COLO829 (cell line): Measurements from ENCODE around the gene LILRA2.
"Not testable (repeated sequence)": the region's sequence is repeated elsewhere in the genome, so short reads cannot be mapped to it uniquely, and the experiment has no call there.

ENCODE experiments used
- DNase-seq: peaks from one replicate; pipeline ENCODE4 v3.0.0; 2012; ENCODE audit warnings: low spot score

The LILRA2 gene

DNA sequence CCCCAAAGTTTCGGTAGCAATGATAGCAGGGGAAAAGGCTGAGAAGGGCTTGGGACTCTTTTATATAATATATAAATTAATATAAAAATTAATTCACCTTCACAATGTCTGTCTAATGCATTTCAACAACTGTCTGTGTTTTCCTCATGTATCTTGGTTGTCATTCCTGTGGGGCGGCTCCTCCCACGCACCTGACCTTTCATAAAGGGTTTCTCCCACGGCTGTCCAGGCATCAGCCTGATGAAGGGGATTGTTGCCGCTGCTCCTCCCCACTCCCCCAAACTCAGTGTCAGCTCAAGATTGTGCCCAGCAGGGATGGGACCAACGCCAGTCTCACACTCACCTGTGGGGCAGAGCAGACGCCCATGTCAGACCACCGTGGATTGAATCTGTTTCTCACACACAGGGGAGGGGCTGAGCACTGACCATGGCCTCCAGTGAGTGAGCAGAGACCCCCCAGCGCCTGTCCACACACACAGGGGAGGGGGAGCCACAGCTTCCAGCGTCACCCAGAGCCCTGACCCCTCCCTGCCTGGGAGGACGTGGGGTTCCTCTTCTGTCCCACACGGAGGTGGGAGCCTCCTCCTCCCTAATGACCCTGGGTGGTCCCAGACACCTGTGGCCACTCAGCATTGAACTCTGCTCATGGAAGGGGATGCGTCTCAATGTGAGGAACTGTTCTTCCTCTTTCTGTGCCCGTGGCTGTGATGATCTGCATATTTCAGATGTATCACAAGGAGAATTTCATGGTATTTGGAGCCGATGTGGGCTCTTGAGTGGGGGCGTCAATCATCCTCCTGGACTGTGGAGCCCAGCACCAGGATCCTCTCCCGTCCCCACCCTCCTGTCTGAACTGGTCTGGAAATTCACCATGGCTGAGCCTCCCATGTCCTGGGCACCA, 1.6 kb upstream of the LILRA2 start:
- DNase-seq, result not testable (repeated sequence)

DNA sequence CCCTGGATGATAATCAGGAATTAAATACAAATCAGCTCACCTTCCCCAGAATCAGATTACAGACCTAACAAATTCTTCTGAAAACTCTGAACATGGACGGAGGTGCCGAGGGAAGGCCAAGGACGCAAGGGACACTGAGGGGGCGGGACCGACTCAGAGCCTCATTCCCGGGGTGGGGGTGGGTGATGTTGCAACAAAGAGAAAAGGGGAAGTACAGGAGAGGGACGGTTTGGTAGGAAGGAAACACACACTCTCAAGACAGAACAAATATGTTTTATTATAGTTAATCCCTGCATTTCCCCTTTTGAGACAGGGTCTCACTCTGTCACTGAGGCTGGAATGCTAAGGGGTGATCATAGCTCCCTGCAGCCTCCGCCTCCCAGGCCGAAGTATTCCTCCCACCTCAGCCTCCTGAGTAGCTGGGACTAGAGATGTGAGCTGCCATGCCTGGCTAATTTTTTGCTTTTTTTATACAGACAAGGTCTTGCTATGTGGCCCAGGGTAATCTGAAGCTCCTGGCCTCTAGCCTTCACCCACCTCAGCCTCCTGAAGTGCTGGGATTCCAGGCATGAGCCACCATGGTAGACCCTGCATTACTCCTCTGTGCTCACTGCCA, 786 bp upstream of the LILRA2 start:
- DNase-seq, result no peak

DNA sequence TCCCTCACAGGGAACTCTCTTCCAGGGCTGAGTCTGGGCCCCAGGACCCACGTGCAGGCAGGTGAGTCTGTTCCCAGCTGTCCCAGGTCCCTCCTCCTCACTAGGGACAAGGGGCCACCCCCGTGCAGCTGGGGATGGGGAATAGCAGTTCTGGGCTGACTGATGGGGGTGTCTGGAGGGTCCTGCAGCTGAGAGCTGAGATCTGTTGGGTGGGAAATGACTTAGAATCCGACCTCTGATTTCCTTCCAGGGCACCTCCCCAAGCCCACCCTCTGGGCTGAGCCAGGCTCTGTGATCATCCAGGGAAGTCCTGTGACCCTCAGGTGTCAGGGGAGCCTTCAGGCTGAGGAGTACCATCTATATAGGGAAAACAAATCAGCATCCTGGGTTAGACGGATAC, 461 bp downstream of the LILRA2 start:
- no peak for DNase-seq

DNA sequence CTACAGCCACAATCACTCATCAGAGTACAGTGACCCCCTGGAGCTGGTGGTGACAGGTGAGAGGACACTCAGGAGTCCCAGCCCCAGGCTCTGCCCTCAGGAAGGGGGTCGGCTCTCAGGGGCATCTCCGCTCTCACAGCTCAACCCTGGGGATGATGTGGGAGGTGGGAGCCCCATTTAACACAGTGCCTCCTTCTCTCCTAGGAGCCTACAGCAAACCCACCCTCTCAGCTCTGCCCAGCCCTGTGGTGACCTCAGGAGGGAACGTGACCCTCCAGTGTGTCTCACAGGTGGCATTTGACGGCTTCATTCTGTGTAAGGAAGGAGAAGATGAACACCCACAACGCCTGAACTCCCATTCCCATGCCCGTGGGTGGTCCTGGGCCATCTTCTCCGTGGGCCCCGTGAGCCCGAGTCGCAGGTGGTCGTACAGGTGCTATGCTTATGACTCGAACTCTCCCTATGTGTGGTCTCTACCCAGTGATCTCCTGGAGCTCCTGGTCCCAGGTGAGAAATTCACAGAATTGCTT, 1.0 kb downstream of the LILRA2 start:
- no peak for DNase-seq

DNA sequence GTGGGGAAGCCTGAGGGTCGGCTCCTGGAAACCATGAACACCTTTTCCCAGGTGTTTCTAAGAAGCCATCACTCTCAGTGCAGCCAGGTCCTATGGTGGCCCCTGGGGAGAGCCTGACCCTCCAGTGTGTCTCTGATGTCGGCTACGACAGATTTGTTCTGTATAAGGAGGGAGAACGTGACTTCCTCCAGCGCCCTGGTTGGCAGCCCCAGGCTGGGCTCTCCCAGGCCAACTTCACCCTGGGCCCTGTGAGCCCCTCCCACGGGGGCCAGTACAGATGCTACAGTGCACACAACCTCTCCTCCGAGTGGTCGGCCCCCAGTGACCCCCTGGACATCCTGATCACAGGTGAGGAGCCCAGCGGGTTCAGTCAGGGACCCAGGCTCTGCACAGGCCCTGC, 1.6 kb downstream of the LILRA2 start:
- DNase-seq, result not testable (repeated sequence)

DNA sequence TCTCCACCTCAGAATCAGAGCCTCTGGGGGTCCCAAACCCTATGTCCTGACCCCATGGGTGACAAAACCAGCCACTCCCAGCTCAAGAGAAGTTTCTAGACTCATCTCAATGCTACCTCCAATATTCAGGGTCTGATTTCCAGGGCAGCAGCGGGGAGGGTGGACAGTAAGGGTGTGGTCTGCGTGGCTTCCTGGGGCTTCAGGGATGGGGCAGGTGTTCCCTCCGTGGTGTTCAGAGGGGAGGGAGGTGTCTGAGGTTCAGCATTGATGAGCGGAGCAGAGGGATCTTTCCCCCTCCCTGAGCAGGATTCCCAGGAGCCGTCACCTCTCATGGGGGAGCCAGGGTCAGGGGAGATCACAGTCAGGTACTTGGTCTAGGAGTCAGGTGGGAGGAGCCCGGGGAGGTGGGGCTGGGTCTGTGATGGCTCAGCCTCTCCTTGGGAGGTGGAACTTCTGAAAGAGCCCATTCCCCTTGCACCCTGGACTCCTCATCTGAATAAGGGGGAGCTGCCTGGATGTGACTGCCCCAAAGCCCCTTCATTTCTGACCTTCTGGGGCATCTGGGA, 2.9 kb downstream of the LILRA2 start:
- no peak for DNase-seq

DNA sequence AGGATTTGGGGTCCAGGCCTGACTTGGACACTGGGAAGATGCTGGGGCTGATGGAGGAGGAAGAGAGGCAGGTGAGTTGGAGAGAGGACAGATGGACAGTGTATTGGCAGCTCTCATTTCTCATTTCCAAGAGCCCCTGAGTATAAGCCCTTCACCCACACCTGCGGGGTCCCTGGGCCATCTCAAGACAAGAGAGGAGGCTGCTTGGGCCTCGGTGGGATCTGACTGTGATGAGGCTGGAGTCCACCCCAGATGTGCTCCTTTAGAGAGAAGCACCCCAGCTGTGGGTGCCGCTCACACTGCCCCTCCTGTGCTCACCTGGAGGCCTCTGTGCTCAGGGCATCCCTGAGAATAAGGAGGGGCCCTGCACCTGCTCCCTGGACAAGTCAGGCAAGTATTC, 3.7 kb downstream of the LILRA2 start:
- DNase-seq, result no peak

DNA sequence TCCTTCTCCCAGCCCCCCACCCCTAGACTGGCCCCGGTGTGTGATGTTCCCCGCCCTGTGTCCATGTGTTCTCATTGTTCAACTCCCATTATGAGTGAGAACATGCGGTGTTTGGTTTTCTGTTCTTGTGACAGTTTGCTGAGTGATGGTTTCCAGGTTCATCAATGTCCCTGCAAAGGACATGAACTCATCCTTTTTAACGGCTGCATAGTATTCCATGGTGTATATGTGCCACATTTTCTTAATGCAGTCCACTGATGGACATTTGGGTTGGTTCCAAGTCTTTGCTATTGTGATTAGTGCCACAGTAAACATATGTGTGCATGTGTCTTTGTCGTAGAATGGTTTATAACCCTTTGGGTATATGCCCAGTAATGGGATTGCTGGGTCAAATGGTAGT, 4.7 kb downstream of the LILRA2 start:
- not testable (repeated sequence) for DNase-seq

DNA sequence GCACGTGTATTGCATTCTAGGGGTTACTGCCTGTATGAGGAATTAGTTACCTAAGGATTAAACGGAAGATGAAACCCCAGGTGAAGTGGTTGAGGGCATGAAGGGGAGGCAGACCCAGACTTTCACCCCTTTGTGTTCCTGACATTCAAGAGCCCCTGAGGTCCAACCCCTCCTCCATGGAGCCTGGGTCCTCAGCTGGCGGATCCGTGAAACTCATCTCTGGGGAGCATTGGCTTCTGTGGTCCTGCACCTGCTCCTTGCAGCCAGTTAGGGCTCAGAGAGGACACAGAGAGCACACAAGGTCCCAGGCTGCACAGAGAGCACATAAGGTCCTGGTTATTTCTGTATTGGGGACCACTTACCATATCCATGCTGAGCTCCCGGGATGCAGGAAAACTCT, 12.8 kb downstream of the LILRA2 start:
- no peak for DNase-seq

DNA sequence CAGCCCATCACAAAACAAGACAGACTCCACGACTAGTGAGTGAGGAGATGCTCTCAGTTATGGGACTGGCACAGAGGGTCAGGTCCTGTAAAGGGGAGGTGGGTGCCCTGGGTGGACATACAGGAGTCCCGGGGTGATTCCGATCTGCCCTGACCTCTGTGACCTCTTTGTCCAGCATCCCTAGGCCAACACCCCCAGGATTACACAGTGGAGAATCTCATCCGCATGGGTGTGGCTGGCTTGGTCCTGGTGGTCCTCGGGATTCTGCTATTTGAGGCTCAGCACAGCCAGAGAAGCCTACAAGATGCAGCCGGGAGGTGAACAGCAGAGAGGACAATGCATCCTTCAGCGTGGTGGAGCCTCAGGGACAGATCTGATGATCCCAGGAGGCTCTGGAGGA, 13.4 kb downstream of the LILRA2 start:
- DNase-seq, result no peak

DNA sequence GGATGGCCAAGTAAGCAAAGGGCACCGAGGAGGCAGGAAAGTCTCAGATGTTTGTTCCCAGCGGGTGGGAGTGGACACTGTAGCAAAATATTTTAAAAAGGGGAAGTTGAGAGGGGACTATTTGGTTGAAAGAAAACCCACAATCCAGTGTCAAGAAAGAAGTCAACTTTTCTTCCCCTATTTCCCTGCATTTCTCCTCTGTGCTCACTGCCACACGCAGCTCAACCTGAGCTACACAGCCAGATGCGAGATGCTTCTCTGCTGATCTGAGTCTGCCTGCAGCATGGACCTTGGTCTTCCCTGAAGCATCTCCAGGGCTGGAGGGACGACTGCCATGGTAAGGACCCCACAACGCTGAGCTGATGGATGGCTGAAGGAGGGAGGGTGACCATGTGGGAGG, 19.9 kb downstream of the LILRA2 start, which contains the start of gene LILRA1:
TSS of gene LILRA1 (plus strand) at position 188 of the 400 bp plus-strand sequence. CDS start 613 bp downstream, outside the sequence.
- not testable (repeated sequence) for DNase-seq

DNA sequence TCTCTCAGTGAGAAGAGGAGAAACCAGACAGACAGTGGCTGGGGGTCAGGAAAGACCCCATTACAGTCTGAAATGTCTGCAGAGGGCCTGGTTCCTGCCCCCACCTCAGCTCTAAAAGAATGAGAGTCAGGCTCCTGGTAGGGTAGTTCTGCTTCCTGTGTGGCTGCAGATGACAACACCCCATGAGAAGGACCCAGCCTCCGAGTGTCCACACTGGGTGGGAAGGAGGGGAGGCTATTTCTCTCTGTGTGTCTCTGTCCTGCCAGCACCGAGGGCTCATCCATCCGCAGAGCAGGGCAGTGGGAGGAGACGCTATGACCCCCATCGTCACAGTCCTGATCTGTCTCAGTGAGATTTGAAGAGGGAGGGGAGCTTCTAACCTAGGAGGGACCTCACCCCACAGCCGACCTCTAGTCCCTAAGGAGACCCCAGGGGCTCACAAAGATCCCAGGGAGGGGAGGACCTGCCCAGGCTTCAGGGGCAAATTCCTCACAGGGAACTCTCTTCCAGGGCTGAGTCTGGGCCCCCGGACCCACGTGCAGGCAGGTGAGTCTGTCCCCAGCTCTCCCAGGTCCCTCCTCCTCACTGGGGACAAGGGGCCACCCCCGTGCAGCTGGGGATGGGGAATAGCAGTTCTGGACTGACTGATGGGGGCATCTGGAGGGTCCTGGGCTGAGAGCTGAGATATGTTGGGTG, 20.5 kb downstream of the LILRA2 start:
- DNase-seq, result not testable (repeated sequence)

DNA sequence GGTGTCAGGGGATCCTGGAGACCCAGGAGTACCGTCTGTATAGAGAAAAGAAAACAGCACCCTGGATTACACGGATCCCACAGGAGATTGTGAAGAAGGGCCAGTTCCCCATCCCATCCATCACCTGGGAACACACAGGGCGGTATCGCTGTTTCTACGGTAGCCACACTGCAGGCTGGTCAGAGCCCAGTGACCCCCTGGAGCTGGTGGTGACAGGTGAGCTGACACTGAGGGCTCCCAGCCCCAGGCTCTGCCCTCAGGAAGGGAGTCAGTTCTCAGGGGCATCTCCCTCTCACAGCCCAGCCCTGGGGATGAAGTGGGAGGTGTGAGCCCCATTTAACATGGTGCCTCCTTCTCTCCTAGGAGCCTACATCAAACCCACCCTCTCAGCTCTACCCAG, 21.1 kb downstream of the LILRA2 start:
- no peak for DNase-seq

DNA sequence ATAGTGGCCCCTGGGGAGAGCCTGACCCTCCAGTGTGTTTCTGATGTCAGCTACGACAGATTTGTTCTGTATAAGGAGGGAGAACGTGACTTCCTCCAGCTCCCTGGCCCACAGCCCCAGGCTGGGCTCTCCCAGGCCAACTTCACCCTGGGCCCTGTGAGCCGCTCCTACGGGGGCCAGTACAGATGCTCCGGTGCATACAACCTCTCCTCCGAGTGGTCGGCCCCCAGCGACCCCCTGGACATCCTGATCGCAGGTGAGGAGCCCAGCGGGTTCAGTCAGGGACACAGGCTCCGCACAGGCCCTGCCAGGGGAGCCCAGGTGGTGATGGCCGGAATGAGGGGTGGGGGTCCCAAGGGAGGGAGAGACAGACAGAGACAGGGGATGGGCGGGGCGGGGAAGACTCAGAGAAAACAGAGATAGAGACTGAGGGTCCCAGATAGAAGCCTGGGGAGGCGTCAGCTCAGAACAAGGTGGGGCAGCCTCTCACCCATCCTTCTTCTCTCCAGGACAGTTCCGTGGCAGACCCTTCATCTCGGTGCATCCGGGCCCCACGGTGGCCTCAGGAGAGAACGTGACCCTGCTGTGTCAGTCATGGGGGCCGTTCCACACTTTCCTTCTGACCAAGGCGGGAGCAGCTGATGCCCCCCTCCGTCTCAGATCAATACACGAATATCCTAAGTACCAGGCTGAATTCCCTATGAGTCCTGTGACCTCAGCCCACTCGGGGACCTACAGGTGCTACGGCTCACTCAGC, 22.3 kb downstream of the LILRA2 start:
- not testable (repeated sequence) for DNase-seq

DNA sequence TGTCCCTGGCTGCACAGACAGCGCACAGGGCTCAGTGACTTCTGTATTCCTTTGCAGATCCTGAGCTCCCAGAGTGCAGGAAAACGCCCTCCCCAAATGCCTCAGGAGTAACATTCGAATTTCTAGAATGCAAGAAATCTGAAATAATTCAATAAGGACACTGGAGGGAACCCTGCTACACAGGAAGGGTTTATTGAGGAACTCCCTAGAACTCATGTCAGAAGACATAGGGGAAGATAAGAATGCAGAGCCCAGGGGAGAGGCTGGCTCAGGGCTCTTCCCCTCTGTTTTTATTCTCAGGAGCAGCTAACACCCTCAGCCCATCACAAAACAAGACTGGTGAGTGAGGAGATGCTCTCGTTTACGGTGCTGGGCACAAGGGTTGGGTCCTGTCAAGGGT, 26.6 kb downstream of the LILRA2 start:
- DNase-seq, result no peak

DNA sequence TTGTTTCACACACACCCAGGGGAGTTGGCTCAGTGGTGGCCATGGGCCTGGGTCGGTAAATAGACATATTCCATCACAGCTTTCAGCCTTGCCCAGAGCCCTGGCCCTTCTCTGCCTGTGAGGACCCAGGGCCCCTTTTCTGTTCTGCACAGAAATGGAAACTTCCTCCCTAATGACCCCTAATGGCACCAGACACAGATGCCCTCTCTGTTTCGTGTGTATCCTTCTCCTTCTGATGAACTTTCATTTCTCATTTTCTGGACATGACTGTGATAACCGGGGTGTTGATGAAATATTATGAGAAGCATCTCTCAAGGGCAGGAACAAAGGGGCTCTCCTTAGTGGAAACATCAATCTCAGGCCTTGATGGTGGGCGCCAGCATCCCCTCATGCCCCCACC, 32.6 kb downstream of the LILRA2 start:
- no peak for DNase-seq

DNA sequence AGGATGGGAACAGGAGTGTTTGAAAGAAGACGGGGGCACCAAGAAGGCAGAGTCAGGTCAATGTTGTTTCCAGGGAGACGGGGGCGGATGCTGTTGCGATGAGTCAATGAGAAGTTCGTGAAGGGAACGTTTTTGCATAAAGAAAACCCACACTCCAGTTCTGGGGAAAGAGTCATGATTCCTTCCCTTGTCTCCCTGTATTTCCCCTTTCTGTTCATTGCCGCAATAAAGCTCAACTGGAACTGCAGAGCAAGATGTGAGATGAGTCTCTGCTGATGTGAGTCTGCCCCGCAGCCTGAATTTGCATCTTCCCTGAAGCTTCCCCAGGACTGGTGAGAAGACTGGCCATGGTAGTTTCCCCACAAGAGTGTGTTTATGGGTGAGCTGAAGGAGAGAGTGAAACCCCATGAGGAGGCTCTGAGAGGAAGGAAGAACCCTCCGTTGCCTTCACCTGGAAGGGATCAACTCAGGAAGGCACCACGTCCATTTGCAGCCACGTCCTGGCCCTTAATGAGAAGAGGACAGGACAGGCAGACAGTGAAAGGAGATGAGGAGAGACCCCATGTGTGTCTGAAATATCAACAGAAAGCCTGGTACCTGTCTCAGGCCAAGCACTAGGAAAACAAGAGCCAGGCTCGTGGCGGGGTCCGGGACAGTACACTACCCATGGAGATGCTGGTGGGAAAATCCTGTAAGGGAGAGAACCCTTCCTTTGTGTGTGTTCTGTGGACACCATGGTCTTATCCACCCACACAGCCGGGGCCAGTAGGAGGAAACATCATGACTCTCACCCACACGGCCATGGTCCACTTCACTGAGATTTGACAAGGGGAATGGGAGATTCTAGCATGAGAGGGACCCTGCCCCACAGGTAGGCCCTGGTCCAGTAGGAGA, 33.5 kb downstream of the LILRA2 start:
- no peak for DNase-seq

DNA sequence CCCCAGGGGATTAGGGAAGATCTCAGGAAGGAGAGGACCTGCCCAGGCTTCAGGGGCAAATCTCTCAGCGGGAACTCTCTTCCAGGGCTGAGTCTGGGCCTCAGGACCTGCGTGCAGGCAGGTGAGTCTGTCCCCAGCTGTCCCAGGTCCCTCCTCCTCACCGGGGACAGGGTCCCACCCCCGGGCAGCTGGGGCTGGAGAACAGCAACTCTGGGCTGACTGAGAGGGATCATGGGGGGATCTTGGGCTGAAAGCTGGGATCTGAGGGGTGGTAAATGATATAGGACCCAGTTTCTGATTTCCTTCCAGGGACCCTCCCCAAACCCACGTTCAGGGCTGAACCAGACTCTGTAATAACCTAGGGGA, 34.2 kb downstream of the LILRA2 start:
- DNase-seq, result no peak

DNA sequence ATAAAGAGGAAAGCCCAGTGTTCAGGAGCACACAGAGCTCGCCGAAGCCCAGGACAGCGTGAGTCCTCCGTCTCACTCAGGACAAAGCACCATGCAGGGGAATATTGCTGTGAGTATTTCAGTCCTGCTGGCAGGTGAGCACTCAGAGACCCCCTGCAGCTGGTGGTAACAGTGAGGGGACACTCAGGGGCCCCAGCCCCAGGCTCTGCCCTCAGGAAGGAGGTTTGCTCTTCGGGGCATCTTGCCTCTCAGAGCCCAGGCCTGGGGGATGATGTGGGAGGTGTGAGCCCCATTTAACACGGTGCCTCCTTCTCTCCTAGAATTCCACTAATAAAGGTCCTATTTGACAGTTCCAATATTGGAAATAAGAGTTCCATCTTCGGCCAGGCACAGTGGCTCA, 34.6 kb downstream of the LILRA2 start:
- no peak for DNase-seq

DNA sequence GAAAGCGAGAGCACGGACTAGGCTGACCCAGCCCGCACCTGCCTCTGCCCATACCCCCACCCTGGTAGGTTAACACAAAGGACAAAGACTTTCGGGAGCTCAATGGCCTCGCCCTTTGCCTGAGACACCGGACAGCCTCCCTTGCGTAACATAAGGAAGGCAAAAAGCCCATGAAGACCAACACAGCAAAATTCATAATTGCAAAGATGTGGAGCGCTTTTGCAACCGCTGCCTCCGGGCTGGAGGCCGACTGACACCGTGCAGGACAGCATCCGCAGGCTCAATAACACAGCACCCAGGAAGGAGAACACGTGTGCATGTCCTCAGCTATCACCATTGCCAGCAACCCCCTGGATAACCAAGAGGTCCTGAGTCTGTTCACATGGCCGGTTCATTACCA, 35.2 kb downstream of the LILRA2 start:
- DNase-seq, result no peak
